ENCODE results near the gene RBPJ. TPM values are rescaled to one million over a fixed set of nuclear protein-coding genes. Genes with fewer than 3 reads are reported as not detected.

Gene RBPJ
- total and polyA plus RNA-seq, 12 donors, result 10.1 to 59.1 (median 38.1) TPM

GRCh38 chr4:26317766-26318165 is 3.0 kb upstream of the RBPJ start:
- intact Hi-C loops (cut with DNase I), result loop anchor here in 1 of 10 donors (10.0 kb wide), 1 partner anchor 233 kb away; no protein-coding TSS in a partner anchor
- Histone ChIP-seq H3K9me3 (peaks cover 0 to 31% (median 15%) of the 10 kb centered on the region in 11 donors), H3K36me3 (no peaks in the 10 kb centered on the region), H3K27me3 (no peaks in the 10 kb centered on the region), H3K4me3 (no peak overlapping the region), H3K27ac (no peak overlapping the region), H3K4me1 (peaks cover 0 to 28% (median 14%) of the 10 kb centered on the region in 9 donors)
- no peak for ATAC-seq
- WGBS, 2 donors, result 83% methylated on average over 2 of the region's 2 CpGs
- DNase-seq, result no peak
- no peak for TF ChIP-seq CTCF (IDR thresholded peaks at IDR 0.05)

GRCh38 chr4:26319467-26319948 is 1.3 kb upstream of the RBPJ start:
- Histone ChIP-seq H3K9me3 (peaks cover 0 to 24% (median 13%) of the 10 kb centered on the region in 11 donors), H3K27ac (peak overlapping the region; percentile 85 to 96 (median 93)), H3K36me3 (no peaks in the 10 kb centered on the region), H3K4me1 (peaks cover 0 to 45% (median 29%) of the 10 kb centered on the region in 9 donors), H3K27me3 (no peaks in the 10 kb centered on the region), H3K4me3 (peak overlapping the region; percentile 57 to 90 (median 78))
- intact Hi-C loops (cut with DNase I), result loop anchor here in 1 of 10 donors (10.0 kb wide), 1 partner anchor 235 kb away; no protein-coding TSS in a partner anchor
- TF ChIP-seq CTCF (IDR thresholded peaks at IDR 0.05), result peak in 3 of 9 donors; percentile 20 to 36 (median 33)
- ATAC-seq (peak; percentile 92 to 98 (median 94)), DNase-seq (peak; percentile 96 to 98)
- WGBS, 2 donors, result 0 to 1% methylated on average over 43 of the region's 43 CpGs

- peaks cover 0 to 19% (median 10%) of the 10 kb centered on the region in 11 donors for H3K9me3 ChIP-seq
- WGBS, 2 donors, result 0 to 1% methylated on average over 33 of the region's 33 CpGs
- H3K27me3 ChIP-seq, result no peaks in the 10 kb centered on the region
- intact Hi-C loops (cut with DNase I), result loop anchor here in 8 of 10 donors (5.0 to 10.0 kb wide), 10 partner anchors 92 to 405 kb away; partner anchors contain the start of gene SMIM20 (in 2 of the 8)
- no peak for TF ChIP-seq CTCF (IDR thresholded peaks at IDR 0.05)
- peak overlapping the region; percentile 57 to 90 (median 78) for H3K4me3 ChIP-seq
- peak overlapping the region; percentile 85 to 96 (median 93) for H3K27ac ChIP-seq
- ATAC-seq, result peak; percentile 0 to 33 (median 14)
- H3K36me3 ChIP-seq, result no peaks in the 10 kb centered on the region
- DNase-seq, result no peak
- H3K4me1 ChIP-seq, result peaks cover 0 to 51% (median 34%) of the 10 kb centered on the region in 9 donors
Measured at GRCh38 chr4:26319949-26320537, 771 bp upstream of the RBPJ start.

- Histone ChIP-seq H3K27me3 (no peaks in the 10 kb centered on the region), H3K4me3 (peak overlapping the region; percentile 30 to 90 (median 78)), H3K27ac (peak overlapping the region in 9 of 10 donors; percentile 57 to 96 (median 85)), H3K4me1 (peaks cover 0 to 64% (median 41%) of the 10 kb centered on the region in 9 donors), H3K9me3 (peaks cover 0 to 7% (median 0%) of the 10 kb centered on the region in 11 donors), H3K36me3 (no peaks in the 10 kb centered on the region)
- no peak for DNase-seq
- intact Hi-C loops (cut with DNase I), result loop anchor here in 8 of 10 donors (5.0 to 10.0 kb wide), 10 partner anchors 91 to 407 kb away; partner anchors contain the start of gene SMIM20 (in 2 of the 8)
- WGBS, 2 donors, result 0 to 1% methylated on average over 45 to 52 of the region's 52 CpGs
- no peak for TF ChIP-seq CTCF (IDR thresholded peaks at IDR 0.05)
- no peak for ATAC-seq
Measured at GRCh38 chr4:26321373-26322221, 783 bp downstream of the RBPJ start.
